Posterior cingulate gyrus (tissue), 11 donors: Measurements from ENCODE around the gene PPP4C.
"Not testable (repeated sequence)": the region's sequence is repeated elsewhere in the genome, so short reads cannot be mapped to it uniquely, and the experiment has no call there.

Experiments
- DNase-seq, 10 donors: peaks; one replicate each; pipeline versions ENCODE4 v3.0.0 to v3.0.0-alpha.2; 2020 to 2021; ENCODE audit warnings: mixed read lengths in 3 of 10
- intact Hi-C: fragments of 100-400 bp; cut with DNase I; formaldehyde crosslinking; loops from one replicate; pipeline ENCODE4 v1.15.1; 2023

PPP4C gene

GRCh38 chr16:30119428-30119827, 43.6 kb downstream of the PPP4C start:
- DNase-seq, result peak in 1 of 10 donors; percentile 43
- intact Hi-C loops, result no loop called here

GRCh38 chr16:30120340-30121105, 44.7 kb downstream of the PPP4C start:
- intact Hi-C loops, result no loop called here

GRCh38 chr16:30121741-30122571, 46.2 kb downstream of the PPP4C start:
- intact Hi-C loops, result loop anchor here (1.0 to 2.0 kb wide), 2 partner anchors 26 to 57 kb away; partner anchors contain the start of genes ALDOA and YPEL3
- DNase-seq, result peak in 2 of 10 donors; percentile 17 to 35

More at GRCh38 chr16:30120340-30121105, 44.7 kb downstream of the PPP4C start:
- peak in 1 of 10 donors; percentile 5 for DNase-seq

GRCh38 chr16:30122604-30123160, 46.9 kb downstream of the PPP4C start:
- DNase-seq, result peak in 2 of 10 donors; percentile 12 to 89
- intact Hi-C loops, result loop anchor here (1.0 to 2.0 kb wide), 3 partner anchors 26 to 58 kb away; partner anchors contain the start of genes ALDOA and YPEL3

GRCh38 chr16:30124985-30125379, 49.2 kb downstream of the PPP4C start:
- intact Hi-C loops, result no loop called here
- DNase-seq, result peak in 2 of 10 donors; percentile 39 to 55

GRCh38 chr16:30125690-30126089, 49.9 kb downstream of the PPP4C start:
- intact Hi-C loops, result not testable (repeated sequence)
- peak in 1 of 10 donors; percentile 8 for DNase-seq

- DNase-seq, result no peak
- intact Hi-C loops, result no loop called here
These were observed 52.2 kb downstream of the PPP4C start for GRCh38 chr16:30127993-30128392.

GRCh38 chr16:30131869-30132475, 56.2 kb downstream of the PPP4C start:
- peak in 3 of 10 donors; percentile 29 to 72 (median 61) for DNase-seq

GRCh38 chr16:30132591-30132990, 56.8 kb downstream of the PPP4C start:
- intact Hi-C loops, result no loop called here
- peak in 1 of 10 donors; percentile 6 for DNase-seq

More at GRCh38 chr16:30131869-30132475, 56.2 kb downstream of the PPP4C start:
- intact Hi-C loops, result no loop called here
